HTR-8/SVneo (cell line): ENCODE data around the gene CDC14A.
"Not testable (repeated sequence)": the region's sequence is repeated elsewhere in the genome, so short reads cannot be mapped to it uniquely, and the experiment has no call there.

ENCODE experiments used
- DNase-seq: peaks from one replicate; pipeline ENCODE4 v3.0.0; 2011; ENCODE audit warnings: low spot score, mixed read lengths; ENCODE audit not compliant: insufficient read length
- FAIRE-seq: peaks from 2 replicates; lab custom pipeline; 2011; peaks lifted over from hg19 to GRCh38; lab: Jason Lieb, UNC

Gene CDC14A, protein sequence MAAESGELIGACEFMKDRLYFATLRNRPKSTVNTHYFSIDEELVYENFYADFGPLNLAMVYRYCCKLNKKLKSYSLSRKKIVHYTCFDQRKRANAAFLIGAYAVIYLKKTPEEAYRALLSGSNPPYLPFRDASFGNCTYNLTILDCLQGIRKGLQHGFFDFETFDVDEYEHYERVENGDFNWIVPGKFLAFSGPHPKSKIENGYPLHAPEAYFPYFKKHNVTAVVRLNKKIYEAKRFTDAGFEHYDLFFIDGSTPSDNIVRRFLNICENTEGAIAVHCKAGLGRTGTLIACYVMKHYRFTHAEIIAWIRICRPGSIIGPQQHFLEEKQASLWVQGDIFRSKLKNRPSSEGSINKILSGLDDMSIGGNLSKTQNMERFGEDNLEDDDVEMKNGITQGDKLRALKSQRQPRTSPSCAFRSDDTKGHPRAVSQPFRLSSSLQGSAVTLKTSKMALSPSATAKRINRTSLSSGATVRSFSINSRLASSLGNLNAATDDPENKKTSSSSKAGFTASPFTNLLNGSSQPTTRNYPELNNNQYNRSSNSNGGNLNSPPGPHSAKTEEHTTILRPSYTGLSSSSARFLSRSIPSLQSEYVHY

DNA sequence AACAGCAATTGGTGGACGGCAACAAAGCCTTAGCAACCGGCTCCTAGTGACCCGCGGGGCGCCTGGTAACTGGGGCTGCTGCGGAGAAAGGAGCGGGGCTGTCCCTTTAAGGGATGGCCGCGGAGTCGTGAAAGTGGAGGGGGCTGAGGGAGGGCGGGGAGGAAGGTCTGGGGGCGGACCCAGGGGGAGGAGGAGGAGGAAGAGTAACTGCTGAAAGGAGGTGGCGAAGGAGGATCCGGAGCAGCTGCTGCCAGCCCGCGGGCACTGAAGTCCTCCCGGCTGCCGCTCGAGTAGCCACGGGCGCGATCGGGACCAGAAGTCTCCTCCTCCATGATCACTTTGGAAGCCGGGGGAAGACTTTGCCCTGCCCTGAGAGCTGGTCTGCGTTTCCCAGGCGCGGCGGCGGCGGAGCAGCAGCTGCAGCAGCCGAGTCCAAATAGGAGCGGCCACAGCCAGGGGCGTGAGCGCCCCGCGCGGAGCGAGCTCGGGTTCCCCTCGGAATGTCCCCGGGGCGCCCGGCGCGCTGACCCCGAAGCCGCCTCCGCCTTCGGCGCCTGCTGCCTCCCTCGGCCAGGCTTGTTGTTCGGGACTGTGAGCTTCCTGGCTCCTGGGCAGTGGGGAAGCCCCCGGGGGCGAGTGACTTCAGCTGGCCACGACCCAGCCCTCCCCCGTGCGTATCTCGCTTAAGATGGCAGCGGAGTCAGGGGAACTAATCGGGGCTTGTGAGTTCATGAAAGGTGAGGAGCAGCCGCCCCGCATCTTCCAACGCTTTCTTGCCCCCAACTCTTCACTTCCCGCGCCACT lies at the start of gene CDC14A:
TSS of gene CDC14A (plus strand) at position 240 of the 804 bp plus-strand sequence. CDS start at position 689, 449 bp downstream.
- peak; percentile 86 for DNase-seq
- FAIRE-seq: no peak

DNA sequence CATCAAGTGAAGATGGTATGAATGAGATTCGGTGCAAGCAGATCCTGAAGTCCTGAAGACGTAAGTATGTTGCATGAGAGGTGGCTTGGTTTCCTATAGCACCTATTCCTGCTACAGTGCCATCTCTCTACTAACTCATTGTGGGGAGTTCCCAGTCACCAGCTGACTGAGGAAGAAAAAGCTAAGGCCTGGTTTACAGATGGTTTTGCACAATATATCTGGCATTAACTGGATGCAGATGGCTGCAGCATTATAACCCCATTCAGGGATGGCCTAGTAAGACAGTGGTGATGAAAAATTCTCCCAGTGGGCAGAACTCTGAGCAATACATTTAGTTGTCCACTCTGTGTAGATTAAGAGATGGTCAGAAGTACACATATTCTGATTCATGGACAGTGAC lies 49.6 kb upstream of the CDC14A start:
- no peak for DNase-seq

DNA sequence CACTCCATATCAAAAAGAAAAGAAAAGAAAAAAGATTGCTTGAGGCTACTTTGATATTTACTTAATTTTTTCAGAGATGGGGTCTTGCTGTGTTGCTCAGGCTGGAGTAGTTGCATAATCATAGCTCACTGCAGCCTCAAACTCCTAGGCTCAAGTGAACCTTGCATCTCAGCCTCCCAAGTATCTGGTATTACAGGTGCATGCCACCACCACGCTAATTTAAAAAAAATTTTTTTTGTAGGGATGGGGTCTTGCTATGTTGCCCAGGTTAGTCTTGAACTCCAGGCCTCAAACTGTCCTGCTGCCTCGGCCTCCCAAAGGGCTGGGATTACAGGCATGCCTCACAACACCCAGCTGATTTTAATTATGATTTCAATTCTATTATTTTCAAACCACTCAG lies 48.1 kb upstream of the CDC14A start:
- DNase-seq (no peak), FAIRE-seq (no peak)

More for the DNA sequence above, 49.6 kb upstream of the CDC14A start:
- no peak for FAIRE-seq

GRCh38 chr1:100304921-100305320 lies 47.4 kb upstream of the CDC14A start:
- DNase-seq (no peak), FAIRE-seq (no peak)

GRCh38 chr1:100305954-100306353 lies 46.4 kb upstream of the CDC14A start:
- DNase-seq (no peak), FAIRE-seq (no peak)

GRCh38 chr1:100306735-100307313 lies 45.5 kb upstream of the CDC14A start:
- FAIRE-seq (no peak), DNase-seq (no peak)

GRCh38 chr1:100308777-100309176 lies 43.5 kb upstream of the CDC14A start:
- DNase-seq (no peak), FAIRE-seq (no peak)

DNA sequence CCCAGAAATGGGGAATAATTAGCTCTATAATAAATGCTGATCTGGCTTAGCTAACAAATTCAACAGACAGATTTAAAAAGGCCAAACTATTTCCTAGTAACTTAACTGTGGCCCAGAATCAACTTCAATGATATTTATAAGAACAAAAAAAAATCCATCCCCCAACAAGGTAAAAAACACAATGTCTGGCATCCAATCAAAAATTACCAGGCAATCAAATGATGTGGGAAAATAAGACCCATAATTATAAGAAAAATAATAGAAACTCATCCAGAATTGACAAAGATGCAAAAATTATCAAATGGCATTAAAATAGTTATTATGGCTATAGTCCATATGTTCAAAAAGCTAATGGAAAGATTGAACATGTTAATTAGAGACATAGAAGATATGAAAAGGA lies 42.4 kb upstream of the CDC14A start:
- DNase-seq: no peak
- no peak for FAIRE-seq

DNA sequence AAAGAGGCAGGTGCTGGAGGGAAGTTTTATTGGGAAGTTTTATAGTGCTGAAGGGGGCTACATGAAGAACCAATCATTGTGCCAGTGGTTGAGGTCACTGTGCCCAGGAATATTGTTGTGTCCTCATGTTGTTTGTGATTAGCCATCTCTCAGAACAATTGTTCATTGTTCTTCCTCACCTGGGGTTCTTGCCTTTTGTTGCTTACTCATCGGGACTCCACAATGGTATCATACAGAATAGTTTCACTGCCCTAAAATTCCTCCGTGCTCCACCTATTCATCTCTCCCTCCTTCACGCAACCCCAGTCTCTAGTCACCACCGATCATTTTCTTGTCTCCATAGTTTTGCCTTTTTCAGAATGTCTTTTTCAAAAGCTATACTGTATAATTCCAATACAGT lies 38.9 kb upstream of the CDC14A start:
- DNase-seq (no peak), FAIRE-seq (no peak)

- DNase-seq (no peak), FAIRE-seq (no peak)
Observed at GRCh38 chr1:100316622-100317021, 35.7 kb upstream of the CDC14A start.

- FAIRE-seq (no peak), DNase-seq (no peak)
Observed at GRCh38 chr1:100320311-100321099, 31.8 kb upstream of the CDC14A start.

- no peak for DNase-seq
- no peak for FAIRE-seq
Observed at GRCh38 chr1:100321100-100321493, 31.2 kb upstream of the CDC14A start.

- no peak for FAIRE-seq
- DNase-seq: no peak
Observed at GRCh38 chr1:100321506-100321905, 30.8 kb upstream of the CDC14A start.

DNA sequence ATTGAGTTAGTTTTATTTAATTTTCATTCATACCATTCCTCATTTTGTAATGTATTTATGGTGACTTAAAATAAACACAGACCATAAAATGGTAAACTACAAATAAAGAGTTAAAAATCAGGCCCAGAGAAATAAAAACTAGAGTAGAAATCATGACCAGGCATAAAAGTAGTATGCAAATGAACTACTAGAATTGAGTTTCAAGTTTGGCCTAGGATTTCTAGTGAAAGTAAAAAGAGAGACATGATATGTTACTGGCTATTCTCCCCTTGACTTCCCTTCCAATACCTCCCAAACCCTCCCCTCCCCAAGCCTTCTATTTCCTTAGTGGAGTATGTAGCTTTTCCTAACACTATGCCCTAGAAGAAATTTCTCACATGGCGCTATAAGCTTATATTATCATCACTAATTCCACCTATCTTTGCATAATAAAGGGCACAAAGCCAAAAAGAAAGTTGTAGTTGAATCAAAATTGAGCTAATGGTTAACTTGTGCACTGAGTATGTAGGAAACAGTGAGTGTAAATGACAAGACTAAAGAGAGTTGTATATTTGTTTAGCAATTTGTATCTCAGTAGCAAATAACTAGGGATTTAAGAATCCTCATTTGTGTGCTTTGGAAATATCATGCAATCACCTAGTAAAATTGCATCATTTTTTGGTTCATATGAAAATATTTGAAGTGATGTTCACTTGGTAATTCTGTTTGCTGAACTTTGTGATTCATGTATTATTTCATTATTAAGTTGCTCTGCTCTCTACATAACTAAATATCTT lies 29.7 kb upstream of the CDC14A start:
- no peak for FAIRE-seq
- DNase-seq: no peak

DNA sequence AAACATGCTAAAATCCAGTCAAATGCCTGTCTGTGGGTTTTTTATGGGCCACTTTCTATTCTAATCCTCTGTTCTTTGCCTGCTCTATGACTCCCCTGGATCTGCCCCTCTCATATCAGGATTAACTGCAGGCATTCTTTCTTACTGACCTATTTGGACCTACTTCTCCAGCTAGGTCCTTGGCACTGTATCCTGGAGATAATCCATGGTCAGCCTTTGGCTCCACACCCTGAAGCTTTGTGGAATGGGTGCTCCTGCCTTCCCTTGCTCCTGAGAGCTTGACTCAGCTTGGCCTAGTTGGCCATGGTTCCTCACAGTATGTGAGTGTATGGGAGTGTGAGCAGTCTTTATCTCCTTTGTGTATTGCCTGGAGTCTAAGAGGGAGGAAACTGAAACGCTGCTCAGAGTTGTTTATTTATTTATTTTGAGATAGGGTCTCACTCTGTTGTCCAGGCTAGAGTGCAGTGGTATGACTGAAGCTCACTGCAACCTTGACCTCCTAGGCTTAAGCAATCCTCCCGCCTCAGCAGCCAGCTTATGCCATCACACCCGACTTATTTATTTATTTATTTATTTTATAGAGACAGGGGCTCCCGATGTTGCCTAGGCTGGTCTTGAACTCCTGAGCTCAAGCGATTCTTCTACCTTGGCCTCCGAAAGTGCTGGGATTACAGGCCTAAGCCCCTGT lies 28.7 kb upstream of the CDC14A start:
- no peak for FAIRE-seq
- DNase-seq: no peak

DNA sequence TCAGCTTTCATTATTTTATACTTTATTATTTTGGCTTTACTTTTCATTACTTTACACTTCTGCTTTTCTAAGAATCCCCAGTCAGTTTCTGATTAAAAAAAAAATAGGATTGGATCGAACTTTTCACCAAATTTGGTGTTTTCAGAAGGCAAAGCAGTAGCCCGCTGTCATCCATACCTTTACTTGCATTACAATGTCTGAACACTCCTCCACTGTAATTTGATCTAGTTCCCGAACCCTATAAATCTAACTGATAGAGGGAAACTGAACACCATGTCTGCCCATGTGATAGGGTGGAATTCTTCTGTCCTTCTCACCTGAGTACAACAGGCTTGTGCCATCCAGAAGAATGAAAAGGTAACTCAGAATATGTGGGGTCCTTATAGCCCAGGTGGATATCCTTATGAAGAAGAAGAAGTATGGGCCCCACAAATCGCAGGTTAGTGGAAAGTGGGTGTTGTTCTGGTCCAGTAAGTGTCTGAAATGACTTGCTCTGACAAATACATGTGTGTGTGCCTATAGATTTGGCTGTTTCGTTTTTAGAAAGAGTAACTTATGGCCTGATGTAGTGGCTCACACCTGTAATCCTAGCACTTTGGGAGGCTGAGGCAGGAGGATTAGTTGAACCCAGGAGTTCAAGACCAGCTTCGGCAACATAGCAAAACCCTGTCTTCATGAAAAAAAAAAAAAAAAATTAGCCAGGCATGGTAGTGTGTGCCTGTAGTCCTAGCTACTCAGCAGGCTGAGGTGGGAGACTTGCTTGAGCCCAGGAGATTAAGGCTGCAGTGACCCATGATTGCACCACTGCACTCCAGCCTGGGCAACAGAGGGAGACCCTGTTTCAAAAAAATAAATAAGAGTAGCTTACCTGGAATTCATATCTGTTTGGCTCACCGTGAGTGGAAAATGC lies 26.6 kb upstream of the CDC14A start:
- peak; percentile 1 for DNase-seq

DNA sequence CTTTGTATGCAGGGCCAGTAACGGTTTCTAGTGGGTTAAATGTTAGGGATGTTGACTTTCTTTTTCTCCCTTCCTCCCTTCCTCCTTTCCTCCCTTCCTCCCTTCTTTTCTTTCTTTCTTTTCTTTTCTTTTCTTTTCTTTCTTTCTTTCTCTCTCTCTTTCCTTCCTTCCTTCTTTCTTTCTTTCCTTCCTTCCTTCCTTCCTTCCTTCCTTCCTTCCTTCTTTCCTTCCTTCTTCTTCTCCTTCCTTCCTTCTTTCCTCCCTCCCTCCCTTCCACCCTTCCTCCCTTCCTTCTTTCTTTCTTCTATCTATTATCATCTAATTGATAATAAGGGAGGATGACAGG lies 26.0 kb upstream of the CDC14A start:
- not testable (repeated sequence) for FAIRE-seq, DNase-seq

More for the DNA sequence above, 26.6 kb upstream of the CDC14A start:
- no peak for FAIRE-seq

DNA sequence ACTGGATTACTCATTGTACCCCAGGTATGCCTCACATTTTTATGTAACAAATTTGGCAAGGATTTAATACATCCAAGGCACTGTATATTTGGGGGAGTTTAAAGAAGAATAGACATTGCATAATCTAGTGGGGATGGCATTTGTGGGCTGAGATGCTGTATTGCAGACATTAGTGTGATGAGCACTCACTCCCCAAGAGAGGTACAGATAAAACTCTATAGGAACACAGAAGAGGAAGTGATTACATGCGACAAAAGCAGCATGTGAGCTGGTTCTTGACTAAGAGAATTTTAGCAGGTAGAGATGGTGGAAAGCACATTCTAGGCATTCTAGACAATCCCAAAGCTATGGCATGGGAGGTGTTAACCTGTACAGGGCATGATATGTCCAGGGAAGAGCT lies 24.2 kb upstream of the CDC14A start:
- DNase-seq: no peak
- no peak for FAIRE-seq
